Choroid plexus epithelial cell (primary cell): ENCODE data around the gene MLKL.
A peak's percentile ranks its signal among the peaks of the same experiment; 100 is the strongest.

Source experiments
- DNase-seq: peaks from one replicate; pipeline ENCODE4 v3.0.0-alpha.2; 2010; ENCODE audit warnings: low read depth
- H3K4me3 ChIP-seq: 2 replicates; pipeline ENCODE4 v1.5.1; 2011; ENCODE audit warnings: low read depth, mild to moderate bottlenecking, control low read depth, low read length, moderate library complexity
- TF ChIP-seq, protein P1 (sequence below): conservative IDR thresholded peaks from 2 replicates; pipeline ENCODE4 v1.5.1; 2011; ENCODE audit warnings: low read depth, mild to moderate bottlenecking, control low read depth, inconsistent platforms, low read length, moderate library complexity

Gene MLKL

DNA sequence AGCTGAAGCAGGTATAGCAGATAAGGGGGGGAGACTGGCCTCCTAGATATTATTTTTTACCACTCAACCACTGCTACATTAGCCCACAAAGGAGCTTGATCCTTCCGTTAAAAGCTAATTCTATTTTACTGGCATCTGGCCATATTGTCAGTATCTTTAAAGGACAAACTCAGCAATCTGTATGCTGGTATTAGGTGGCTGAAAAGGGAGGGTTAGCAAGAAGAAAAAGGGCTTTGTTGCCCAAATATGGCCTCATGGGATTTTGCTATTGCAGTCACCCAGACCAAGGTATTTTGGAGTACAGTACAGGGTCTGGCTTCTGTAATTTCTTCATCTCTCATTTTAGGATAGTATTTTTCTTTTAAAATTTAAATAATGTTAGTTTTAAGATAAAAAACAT lies 48.4 kb downstream of the MLKL start:
- TF ChIP-seq, protein P1, sequence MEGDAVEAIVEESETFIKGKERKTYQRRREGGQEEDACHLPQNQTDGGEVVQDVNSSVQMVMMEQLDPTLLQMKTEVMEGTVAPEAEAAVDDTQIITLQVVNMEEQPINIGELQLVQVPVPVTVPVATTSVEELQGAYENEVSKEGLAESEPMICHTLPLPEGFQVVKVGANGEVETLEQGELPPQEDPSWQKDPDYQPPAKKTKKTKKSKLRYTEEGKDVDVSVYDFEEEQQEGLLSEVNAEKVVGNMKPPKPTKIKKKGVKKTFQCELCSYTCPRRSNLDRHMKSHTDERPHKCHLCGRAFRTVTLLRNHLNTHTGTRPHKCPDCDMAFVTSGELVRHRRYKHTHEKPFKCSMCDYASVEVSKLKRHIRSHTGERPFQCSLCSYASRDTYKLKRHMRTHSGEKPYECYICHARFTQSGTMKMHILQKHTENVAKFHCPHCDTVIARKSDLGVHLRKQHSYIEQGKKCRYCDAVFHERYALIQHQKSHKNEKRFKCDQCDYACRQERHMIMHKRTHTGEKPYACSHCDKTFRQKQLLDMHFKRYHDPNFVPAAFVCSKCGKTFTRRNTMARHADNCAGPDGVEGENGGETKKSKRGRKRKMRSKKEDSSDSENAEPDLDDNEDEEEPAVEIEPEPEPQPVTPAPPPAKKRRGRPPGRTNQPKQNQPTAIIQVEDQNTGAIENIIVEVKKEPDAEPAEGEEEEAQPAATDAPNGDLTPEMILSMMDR = no peak
- H3K4me3 ChIP-seq = no peak overlapping the region
- DNase-seq = no peak

DNA sequence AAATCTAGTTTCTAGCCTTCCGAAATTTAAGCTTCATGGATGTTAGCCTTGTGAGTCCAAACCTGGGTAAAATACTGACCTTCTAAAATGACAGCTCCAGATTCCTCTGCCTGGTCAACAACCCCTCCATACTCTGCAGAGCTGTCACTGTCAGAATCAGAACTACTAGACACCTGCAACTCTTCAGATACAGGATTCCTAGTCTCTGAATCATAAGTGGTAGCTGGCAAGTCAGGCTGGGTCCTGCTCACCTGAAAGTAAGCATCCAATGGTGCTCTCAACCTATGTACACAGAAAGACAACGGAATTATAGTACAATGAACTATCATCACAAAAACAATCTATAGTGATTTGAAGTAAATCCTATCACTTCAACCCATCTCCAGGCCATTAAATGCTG lies 48.8 kb downstream of the MLKL start:
- TF ChIP-seq, protein P1 = no peak
- no peak for DNase-seq

DNA sequence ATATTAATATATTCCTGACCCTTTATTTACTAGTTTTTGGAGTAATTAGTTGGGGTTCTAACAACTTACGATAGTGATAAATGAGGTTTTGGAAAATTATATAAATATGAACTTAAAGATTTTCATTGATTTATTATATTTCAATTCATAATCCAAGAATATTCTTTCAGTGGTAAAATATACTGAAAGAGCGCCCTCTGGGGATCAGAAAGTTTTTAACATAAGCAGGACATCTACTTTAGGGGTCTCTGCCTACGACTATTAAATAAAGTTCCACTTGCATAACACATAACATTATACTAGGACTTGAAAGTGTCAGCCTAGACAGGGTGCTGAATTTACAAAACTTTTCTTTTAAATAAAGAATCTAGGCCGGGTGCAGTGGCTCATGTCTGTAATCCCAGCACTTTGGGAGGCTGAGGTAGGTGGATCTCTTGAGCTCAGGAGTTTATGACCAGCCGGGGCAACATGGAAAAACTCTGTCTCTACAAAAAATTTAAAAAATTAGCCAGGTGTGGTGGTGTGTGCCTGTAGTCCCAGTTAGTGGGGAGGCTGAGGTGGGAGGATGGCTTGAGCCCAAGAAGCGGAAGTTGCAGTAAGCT lies 49.6 kb downstream of the MLKL start:
- DNase-seq = peak; percentile 38
- no peak overlapping the region for H3K4me3 ChIP-seq
- TF ChIP-seq, protein P1 = peak; percentile 56

More for the DNA sequence above, 48.8 kb downstream of the MLKL start:
- no peak overlapping the region for H3K4me3 ChIP-seq

DNA sequence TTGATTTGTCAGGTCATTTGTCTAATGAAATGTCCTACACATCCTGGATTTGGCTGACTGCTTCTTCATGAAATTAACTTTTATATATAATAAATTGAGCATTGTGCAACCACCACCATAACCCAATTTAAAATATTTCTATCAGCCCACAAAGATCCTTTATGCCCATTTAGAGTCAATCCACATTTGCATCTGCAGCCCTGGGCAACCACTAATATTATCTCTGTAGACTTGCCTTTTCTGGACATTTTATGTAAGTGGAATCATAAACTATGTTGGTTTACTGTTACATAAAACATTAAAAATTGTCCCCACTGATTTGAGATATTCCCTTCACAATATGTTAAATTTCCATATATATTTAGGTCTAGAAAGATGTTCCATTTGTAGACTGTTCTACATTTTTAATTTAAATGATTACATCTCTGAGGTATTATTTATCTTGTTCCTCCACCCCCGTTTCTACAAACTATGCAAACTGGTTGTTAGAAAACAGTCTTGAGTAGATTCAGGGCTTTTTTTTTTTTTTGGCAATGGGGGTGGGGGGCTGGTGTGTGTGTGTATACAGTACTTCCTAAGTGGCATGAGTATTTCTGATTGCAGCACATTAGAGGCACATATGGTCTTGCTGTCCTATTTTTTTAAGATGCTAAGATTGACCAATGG lies 50.7 kb downstream of the MLKL start:
- DNase-seq = no peak
- TF ChIP-seq, protein P1 = no peak
- no peak overlapping the region for H3K4me3 ChIP-seq

DNA sequence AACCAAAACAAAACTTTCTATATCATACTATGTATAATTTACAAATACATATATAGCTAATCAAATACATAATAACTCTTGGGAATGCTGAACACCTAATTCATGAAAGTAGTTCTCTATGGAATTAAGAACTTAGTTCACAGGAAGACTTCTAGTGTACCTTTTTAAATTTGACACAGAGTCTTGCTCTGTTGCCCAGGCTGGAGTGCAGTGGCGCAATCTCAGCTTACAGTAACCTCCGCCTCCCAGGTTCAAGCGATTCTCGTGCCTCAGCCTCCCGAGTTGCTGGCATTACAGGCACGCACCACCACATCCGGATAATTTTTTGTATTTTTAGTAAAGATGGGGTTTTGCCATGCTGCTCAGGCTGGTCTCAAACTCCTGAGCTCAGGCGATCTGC lies 58.7 kb downstream of the MLKL start:
- TF ChIP-seq, protein P1 = no peak

DNA sequence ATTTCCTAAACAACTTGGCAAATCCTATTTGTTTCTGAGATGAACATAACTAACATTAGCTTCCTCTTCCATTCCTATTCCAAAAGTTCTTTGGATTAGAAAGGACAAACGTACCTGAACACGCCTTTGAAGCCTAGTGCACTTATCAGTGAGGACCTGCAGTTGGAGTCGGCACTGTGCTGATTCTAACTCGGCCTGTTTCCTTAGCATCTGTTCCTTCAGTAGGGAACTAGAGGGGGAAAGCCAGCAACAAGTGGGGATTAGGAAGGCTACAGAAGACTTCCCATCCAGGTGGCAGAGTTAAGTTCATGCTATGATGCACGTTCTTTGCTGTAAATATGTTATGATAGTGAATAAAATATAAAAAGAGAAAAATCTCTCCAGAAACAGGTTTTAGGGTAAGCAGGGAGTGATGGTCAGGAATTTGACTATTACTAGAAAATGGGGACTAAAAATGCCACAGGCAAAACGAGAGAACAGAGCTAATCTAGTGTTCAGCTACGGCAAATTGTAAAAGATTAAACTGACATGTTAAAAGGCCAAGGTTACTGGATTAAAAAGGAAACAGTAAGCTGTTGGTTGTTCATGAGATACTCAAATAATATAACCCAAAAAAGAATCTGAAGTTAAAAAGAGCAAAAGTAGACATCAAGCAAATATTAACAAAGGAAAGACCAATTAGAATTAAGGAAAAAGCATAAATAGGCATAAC lies 62.8 kb downstream of the MLKL start:
- no peak overlapping the region for H3K4me3 ChIP-seq
- DNase-seq = no peak
- TF ChIP-seq, protein P1 = no peak

More for the DNA sequence above, 58.7 kb downstream of the MLKL start:
- H3K4me3 ChIP-seq = no peak overlapping the region
- DNase-seq = no peak
